Measurements from ENCODE around the gene ANAPC15.
"Not testable (repeated sequence)": the region's sequence is repeated elsewhere in the genome, so short reads cannot be mapped to it uniquely, and the experiment has no call there.

The ANAPC15 gene

DNA sequence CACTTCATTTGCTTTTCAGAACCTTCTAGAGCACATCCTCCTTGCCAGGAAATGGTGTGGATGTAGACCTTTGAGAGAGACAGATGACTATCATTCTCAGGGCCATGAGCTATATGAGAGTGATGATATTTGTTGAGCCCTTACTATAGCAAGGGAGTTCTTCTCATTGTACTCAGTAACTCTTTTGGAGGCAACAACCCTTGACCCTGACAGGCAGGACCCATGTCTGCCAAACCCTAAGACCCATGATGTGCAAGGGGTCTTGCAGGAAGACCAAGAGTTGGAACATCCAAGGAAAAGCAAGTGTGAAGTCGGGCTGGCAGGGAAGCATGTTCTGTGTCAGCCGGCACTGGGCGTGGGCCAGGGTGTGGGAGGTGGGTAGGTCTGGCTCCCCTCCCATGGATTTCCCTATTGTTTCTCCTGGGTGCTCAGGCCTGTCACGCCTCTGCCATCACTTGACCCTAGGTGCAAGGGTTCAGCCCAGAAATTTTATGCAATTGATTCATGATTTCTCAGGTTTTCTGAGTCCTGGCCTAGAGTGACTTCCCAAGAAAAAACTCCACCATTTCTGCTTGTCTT, 24.3 kb upstream of the ANAPC15 start:
- no peaks in the 10 kb centered on the region for H3K36me3 ChIP-seq (ENCODE audit: insufficient read depth, insufficient read length, low read length)
- no peak overlapping the region for H3K4me3 ChIP-seq (ENCODE audit: insufficient read length, low read depth)
- TF ChIP-seq SUZ12 (IDR thresholded peaks at IDR 0.05; ENCODE audit: extremely low read depth, insufficient read depth, insufficient read length) (no peak), YY1 (IDR thresholded peaks at IDR 0.05; ENCODE audit: insufficient read depth, insufficient read length) (no peak), ZNF274 (IDR thresholded peaks at IDR 0.05; ENCODE audit: low read depth, low read length) (no peak)
- no peaks in the 10 kb centered on the region for H3K27me3 ChIP-seq (ENCODE audit: insufficient read depth, insufficient read length)
- DNase-seq (ENCODE audit: low read depth, low spot score): no peak
- peaks cover 4% of the 10 kb centered on the region for H3K4me1 ChIP-seq (ENCODE audit: insufficient read depth, insufficient read length)
- H3K9me3 ChIP-seq (ENCODE audit: insufficient read depth, low read length): no peaks in the 10 kb centered on the region
- no peak overlapping the region for H3K9ac ChIP-seq (ENCODE audit: insufficient read length, low read depth)

DNA sequence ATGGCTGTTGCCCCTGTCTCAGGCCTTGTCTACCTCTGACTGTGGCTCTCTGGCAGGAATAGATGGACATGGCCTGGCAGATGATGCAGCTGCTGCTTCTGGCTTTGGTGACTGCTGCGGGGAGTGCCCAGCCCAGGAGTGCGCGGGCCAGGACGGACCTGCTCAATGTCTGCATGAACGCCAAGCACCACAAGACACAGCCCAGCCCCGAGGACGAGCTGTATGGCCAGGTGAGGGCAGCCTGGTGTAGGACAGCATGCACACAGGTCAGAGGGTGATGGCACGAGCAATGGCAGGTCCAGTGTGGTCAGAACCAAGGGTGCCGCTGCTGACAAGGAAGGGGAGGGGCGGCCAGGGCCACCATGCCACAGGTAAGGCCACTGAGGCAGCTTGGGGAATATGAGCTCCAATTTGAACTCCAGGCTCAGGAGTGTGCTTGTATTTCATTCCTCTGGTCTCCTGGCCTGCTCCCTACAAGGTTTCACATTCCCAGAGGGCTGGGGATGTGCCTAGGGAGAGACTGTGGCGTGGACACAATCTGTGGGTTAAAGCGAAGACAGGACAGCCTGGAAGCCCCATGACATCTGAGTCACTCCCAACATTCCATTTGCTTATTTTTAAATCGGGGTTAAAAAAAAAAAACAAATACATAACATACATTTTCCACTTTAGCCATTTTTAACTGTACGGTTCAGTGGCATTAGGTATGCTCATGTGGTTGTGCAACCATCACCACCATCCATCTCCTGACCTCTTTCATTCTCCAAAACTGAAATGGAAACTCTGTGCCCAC, 23.6 kb upstream of the ANAPC15 start:
- H3K4me3 ChIP-seq (ENCODE audit: insufficient read length, low read depth): no peak overlapping the region
- no peak for DNase-seq (ENCODE audit: low read depth, low spot score)
- TF ChIP-seq SUZ12 (IDR thresholded peaks at IDR 0.05; ENCODE audit: extremely low read depth, insufficient read depth, insufficient read length) (no peak), ZNF274 (IDR thresholded peaks at IDR 0.05; ENCODE audit: low read depth, low read length) (no peak), YY1 (IDR thresholded peaks at IDR 0.05; ENCODE audit: insufficient read depth, insufficient read length) (no peak)

DNA sequence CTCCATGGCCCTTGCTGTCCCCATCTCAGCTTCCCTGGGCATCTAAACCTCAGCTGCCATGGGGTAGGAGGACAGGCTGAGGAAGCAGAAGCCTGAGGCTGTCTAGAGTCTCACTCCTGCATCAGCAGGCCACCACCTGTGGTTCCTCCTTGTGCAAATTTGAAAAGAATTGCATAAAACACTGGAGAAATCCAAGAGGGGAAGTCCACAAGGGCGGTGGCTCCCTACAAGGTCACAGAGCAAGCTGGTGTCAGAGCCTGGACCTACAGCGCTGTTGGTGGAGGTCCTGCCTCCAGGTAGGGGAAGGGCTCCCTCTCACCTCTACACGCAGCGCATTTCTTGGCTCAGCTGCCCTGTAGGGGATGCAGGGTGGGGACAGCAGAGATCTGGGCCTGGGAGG, 23.0 kb upstream of the ANAPC15 start, which contains the start of gene FOLR3:
FOLR3 (plus strand) TSS at position 253 of the 400 bp plus-strand sequence. CDS start 228 bp downstream, outside the sequence.
- H3K9ac ChIP-seq (ENCODE audit: insufficient read length, low read depth); H3K36me3 ChIP-seq (ENCODE audit: insufficient read depth, insufficient read length, low read length); H3K4me1 ChIP-seq (ENCODE audit: insufficient read depth, insufficient read length); H3K4me3 ChIP-seq (ENCODE audit: insufficient read length, low read depth); H3K9me3 ChIP-seq (ENCODE audit: insufficient read depth, low read length); DNase-seq (ENCODE audit: low read depth, low spot score); H3K27me3 ChIP-seq (ENCODE audit: insufficient read depth, insufficient read length): not testable (repeated sequence)

More for the DNA sequence above, 23.6 kb upstream of the ANAPC15 start:
- Histone ChIP-seq H3K4me1 (ENCODE audit: insufficient read depth, insufficient read length) (peaks cover 4% of the 10 kb centered on the region), H3K9ac (ENCODE audit: insufficient read length, low read depth) (no peak overlapping the region), H3K27me3 (ENCODE audit: insufficient read depth, insufficient read length) (no peaks in the 10 kb centered on the region), H3K9me3 (ENCODE audit: insufficient read depth, low read length) (no peaks in the 10 kb centered on the region), H3K36me3 (ENCODE audit: insufficient read depth, insufficient read length, low read length) (no peaks in the 10 kb centered on the region)

DNA sequence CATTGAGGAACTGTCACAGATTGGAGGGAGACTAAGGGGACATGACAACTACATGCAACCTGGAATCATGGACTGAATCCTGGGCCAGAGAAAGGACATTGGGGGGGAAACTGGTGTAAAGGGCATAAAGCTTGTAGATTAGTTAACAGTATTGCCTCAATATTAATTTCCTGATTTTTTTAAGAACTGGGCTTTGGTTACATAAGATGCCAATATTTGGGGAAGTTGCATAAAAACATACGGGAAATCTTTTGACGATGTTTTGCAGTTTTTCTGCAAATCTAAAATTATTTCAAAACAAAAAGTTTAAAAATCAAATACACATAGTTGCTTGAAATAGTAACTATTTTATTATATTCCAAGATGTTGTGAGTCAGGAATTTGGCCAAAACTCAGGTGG, 20.2 kb upstream of the ANAPC15 start:
- Histone ChIP-seq H3K9ac (ENCODE audit: insufficient read length, low read depth) (no peak overlapping the region), H3K36me3 (ENCODE audit: insufficient read depth, insufficient read length, low read length) (no peaks in the 10 kb centered on the region), H3K4me3 (ENCODE audit: insufficient read length, low read depth) (no peak overlapping the region), H3K27me3 (ENCODE audit: insufficient read depth, insufficient read length) (no peaks in the 10 kb centered on the region), H3K4me1 (ENCODE audit: insufficient read depth, insufficient read length) (peaks cover 4% of the 10 kb centered on the region), H3K9me3 (ENCODE audit: insufficient read depth, low read length) (peaks cover 19% of the 10 kb centered on the region)
- no peak for TF ChIP-seq ZNF274 (IDR thresholded peaks at IDR 0.05; ENCODE audit: low read depth, low read length)
- TF ChIP-seq SUZ12 (IDR thresholded peaks at IDR 0.05; ENCODE audit: extremely low read depth, insufficient read depth, insufficient read length): no peak
- no peak for TF ChIP-seq YY1 (IDR thresholded peaks at IDR 0.05; ENCODE audit: insufficient read depth, insufficient read length)
- DNase-seq (ENCODE audit: low read depth, low spot score): no peak

DNA sequence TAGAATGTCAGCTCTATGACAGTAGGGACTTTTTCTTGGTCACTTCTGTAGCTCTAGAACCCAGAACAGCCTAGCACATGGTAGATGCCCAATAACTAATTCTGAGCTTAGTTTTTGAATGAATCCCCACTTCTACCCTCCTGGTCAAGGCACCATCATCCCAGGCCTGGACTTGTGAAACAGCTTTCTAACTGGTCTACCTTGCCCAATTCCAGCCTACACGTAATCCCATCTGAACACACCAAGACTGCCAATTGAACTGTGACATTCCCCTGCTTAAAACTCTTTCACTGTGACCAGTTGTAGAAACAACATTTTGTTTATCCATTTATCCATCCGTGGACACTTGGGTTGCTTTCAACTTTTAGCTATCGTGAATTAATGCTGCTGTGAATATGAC, 16.9 kb upstream of the ANAPC15 start:
- Histone ChIP-seq H3K9me3 (ENCODE audit: insufficient read depth, low read length) (peaks cover 28% of the 10 kb centered on the region), H3K9ac (ENCODE audit: insufficient read length, low read depth) (no peak overlapping the region), H3K4me3 (ENCODE audit: insufficient read length, low read depth) (no peak overlapping the region), H3K27me3 (ENCODE audit: insufficient read depth, insufficient read length) (no peaks in the 10 kb centered on the region), H3K36me3 (ENCODE audit: insufficient read depth, insufficient read length, low read length) (no peaks in the 10 kb centered on the region), H3K4me1 (ENCODE audit: insufficient read depth, insufficient read length) (no peaks in the 10 kb centered on the region)
- DNase-seq (ENCODE audit: low read depth, low spot score): no peak
- TF ChIP-seq ZNF274 (IDR thresholded peaks at IDR 0.05; ENCODE audit: low read depth, low read length) (no peak), SUZ12 (IDR thresholded peaks at IDR 0.05; ENCODE audit: extremely low read depth, insufficient read depth, insufficient read length) (no peak), YY1 (IDR thresholded peaks at IDR 0.05; ENCODE audit: insufficient read depth, insufficient read length) (no peak)

DNA sequence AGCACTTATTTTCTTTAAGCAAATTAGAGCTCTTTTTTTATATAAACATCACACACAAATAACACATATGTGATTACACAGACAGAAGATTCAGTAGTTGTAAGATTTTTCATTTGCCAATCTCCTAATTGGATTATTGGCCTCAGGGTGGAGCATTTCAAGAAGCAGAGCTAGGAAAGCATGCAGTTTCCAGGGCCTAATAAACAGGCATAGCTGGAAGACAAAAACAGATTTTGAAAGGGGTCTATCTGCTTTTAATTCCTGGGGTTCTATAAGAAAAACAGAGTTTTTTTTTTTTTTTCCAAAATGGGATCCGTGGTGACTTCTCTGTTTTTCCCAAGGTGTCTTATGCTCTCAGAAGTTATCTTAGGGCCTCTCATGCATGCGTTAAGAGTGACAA, 15.4 kb upstream of the ANAPC15 start:
- no peak for DNase-seq (ENCODE audit: low read depth, low spot score)
- Histone ChIP-seq H3K36me3 (ENCODE audit: insufficient read depth, insufficient read length, low read length) (no peaks in the 10 kb centered on the region), H3K27me3 (ENCODE audit: insufficient read depth, insufficient read length) (no peaks in the 10 kb centered on the region), H3K4me1 (ENCODE audit: insufficient read depth, insufficient read length) (no peaks in the 10 kb centered on the region), H3K9me3 (ENCODE audit: insufficient read depth, low read length) (peaks cover 36% of the 10 kb centered on the region), H3K4me3 (ENCODE audit: insufficient read length, low read depth) (no peak overlapping the region), H3K9ac (ENCODE audit: insufficient read length, low read depth) (no peak overlapping the region)
- no peak for TF ChIP-seq ZNF274 (IDR thresholded peaks at IDR 0.05; ENCODE audit: low read depth, low read length)
- no peak for TF ChIP-seq YY1 (IDR thresholded peaks at IDR 0.05; ENCODE audit: insufficient read depth, insufficient read length)
- no peak for TF ChIP-seq SUZ12 (IDR thresholded peaks at IDR 0.05; ENCODE audit: extremely low read depth, insufficient read depth, insufficient read length)

DNA sequence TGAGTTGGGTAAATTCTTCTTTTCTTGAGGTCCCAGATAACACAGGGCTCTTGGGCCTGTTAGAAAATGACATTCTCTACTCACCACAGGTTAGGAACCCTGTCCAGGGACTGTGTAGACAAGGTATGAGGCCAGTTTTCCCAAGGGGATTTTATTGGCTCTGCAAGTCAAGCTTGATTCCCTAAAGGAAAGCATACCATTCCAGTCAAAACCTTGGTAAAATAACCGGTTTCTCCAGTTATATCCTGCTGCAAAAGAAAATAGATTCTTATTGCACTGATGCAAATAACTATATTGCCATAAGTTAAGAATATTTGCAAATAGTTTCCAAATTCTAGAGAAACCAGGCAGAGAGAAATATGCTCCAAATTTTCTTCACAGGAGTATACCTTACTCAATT, 13.5 kb upstream of the ANAPC15 start:
- no peak for DNase-seq (ENCODE audit: low read depth, low spot score)
- TF ChIP-seq SUZ12 (IDR thresholded peaks at IDR 0.05; ENCODE audit: extremely low read depth, insufficient read depth, insufficient read length) (no peak), YY1 (IDR thresholded peaks at IDR 0.05; ENCODE audit: insufficient read depth, insufficient read length) (no peak), ZNF274 (IDR thresholded peaks at IDR 0.05; ENCODE audit: low read depth, low read length) (no peak)
- H3K36me3 ChIP-seq (ENCODE audit: insufficient read depth, insufficient read length, low read length): no peaks in the 10 kb centered on the region
- no peak overlapping the region for H3K4me3 ChIP-seq (ENCODE audit: insufficient read length, low read depth)
- H3K4me1 ChIP-seq (ENCODE audit: insufficient read depth, insufficient read length): no peaks in the 10 kb centered on the region
- H3K9ac ChIP-seq (ENCODE audit: insufficient read length, low read depth): no peak overlapping the region
- H3K27me3 ChIP-seq (ENCODE audit: insufficient read depth, insufficient read length): no peaks in the 10 kb centered on the region
- H3K9me3 ChIP-seq (ENCODE audit: insufficient read depth, low read length): peaks cover 36% of the 10 kb centered on the region
